H9 (cell line): ENCODE data around the gene DENND1A. TPM values are rescaled to one million over a fixed set of nuclear protein-coding genes. Genes with fewer than 3 reads are reported as not detected.

Source experiments
- DNase-seq: peaks from one replicate; pipeline ENCODE4 v3.0.0-alpha.2; 2017
- H2AFZ ChIP-seq: one replicate; pipeline ENCODE4 v1.6.1; 2013; ENCODE audit warnings: mild to moderate bottlenecking, low read length, control low read depth, moderate library complexity
- H2AK5ac ChIP-seq: 2 replicates; pipeline ENCODE4 v1.6.1; 2013; ENCODE audit warnings: low read length, control low read depth, mixed read lengths; ENCODE audit not compliant: insufficient read length
- H2BK120ac ChIP-seq: one replicate; pipeline ENCODE4 v1.6.1; 2013; ENCODE audit warnings: low read depth, mild to moderate bottlenecking, low read length, control low read depth, inconsistent platforms; ENCODE audit not compliant: poor library complexity, severe bottlenecking
- H2BK12ac ChIP-seq: 2 replicates; pipeline ENCODE4 v1.6.1; 2013; ENCODE audit warnings: low read length, control low read depth, mixed read lengths, low read depth; ENCODE audit not compliant: insufficient read length
- H2BK15ac ChIP-seq: 2 replicates; pipeline ENCODE4 v1.6.1; 2013; ENCODE audit warnings: low read depth, low read length, control low read depth
- H2BK20ac ChIP-seq: one replicate; pipeline ENCODE4 v1.6.1; 2013; ENCODE audit warnings: low read depth, mild to moderate bottlenecking, low read length, control low read depth, inconsistent platforms; ENCODE audit not compliant: poor library complexity, severe bottlenecking
- H2BK5ac ChIP-seq: 2 replicates; pipeline ENCODE4 v1.6.1; 2013; ENCODE audit warnings: low read length, control low read depth, mixed read lengths; ENCODE audit not compliant: insufficient read length
- H3K14ac ChIP-seq: 2 replicates; pipeline ENCODE4 v1.6.1; 2013; ENCODE audit warnings: low read length, control low read depth; ENCODE audit not compliant: insufficient read depth
- H3K18ac ChIP-seq: 2 replicates; pipeline ENCODE4 v1.6.1; 2013; ENCODE audit warnings: low read depth, mild to moderate bottlenecking, mixed read lengths, low read length, control low read depth; ENCODE audit not compliant: insufficient read length
- H3K23ac ChIP-seq: 2 replicates; pipeline ENCODE4 v1.6.1; 2013; ENCODE audit warnings: low read length, control low read depth, mixed read lengths, low read depth; ENCODE audit not compliant: insufficient read length
- H3K23me2 ChIP-seq: 2 replicates; pipeline ENCODE4 v1.6.1; 2013; ENCODE audit warnings: low read depth, mild to moderate bottlenecking, mixed read lengths, low read length, control low read depth; ENCODE audit not compliant: insufficient read length, poor library complexity, severe bottlenecking
- H3K27ac ChIP-seq: 2 replicates; pipeline ENCODE4 v1.5.1; 2013; ENCODE audit warnings: low read length, control low read depth, mixed read lengths, low read depth; ENCODE audit not compliant: insufficient read length
- H3K27me3 ChIP-seq: 2 replicates; pipeline ENCODE4 v1.6.1; 2013; ENCODE audit warnings: low read length, control low read depth, inconsistent platforms; ENCODE audit not compliant: insufficient read depth
- H3K4ac ChIP-seq: 2 replicates; pipeline ENCODE4 v1.6.1; 2013; ENCODE audit warnings: low read depth, mild to moderate bottlenecking, control low read depth, inconsistent platforms, low read length, moderate library complexity
- H3K4me1 ChIP-seq: 2 replicates; pipeline ENCODE4 v1.6.1; 2013; ENCODE audit warnings: low read length, control low read depth, inconsistent platforms; ENCODE audit not compliant: insufficient read depth
- H3K4me2 ChIP-seq: 2 replicates; pipeline ENCODE4 v1.6.1; 2013; ENCODE audit warnings: low read length, control low read depth, mixed read lengths; ENCODE audit not compliant: insufficient read length, insufficient read depth
- H3K56ac ChIP-seq: 2 replicates; pipeline ENCODE4 v1.6.1; 2013; ENCODE audit warnings: low read depth, mild to moderate bottlenecking, mixed read lengths, low read length, control low read depth; ENCODE audit not compliant: insufficient read length
- H3K79me1 ChIP-seq: 2 replicates; pipeline ENCODE4 v1.6.1; 2013; ENCODE audit warnings: low read depth, mild to moderate bottlenecking, moderate library complexity, low read length, control low read depth, inconsistent platforms; ENCODE audit not compliant: insufficient read depth, poor library complexity, severe bottlenecking
- H3K79me2 ChIP-seq: 2 replicates; pipeline ENCODE4 v1.6.1; 2013; ENCODE audit warnings: low read length, control low read depth, inconsistent platforms; ENCODE audit not compliant: insufficient read depth
- H3K9ac ChIP-seq: 2 replicates; pipeline ENCODE4 v1.6.1; 2013; ENCODE audit warnings: low read length, control low read depth, mixed read lengths; ENCODE audit not compliant: insufficient read length; ENCODE audit errors: extremely low read depth
- H3K9me3 ChIP-seq: one replicate; pipeline ENCODE4 v1.6.1; 2013; ENCODE audit warnings: low read depth, low read length, inconsistent platforms; ENCODE audit not compliant: control insufficient read depth
- H3T11ph ChIP-seq: one replicate; pipeline ENCODE4 v1.6.1; 2013; ENCODE audit warnings: mild to moderate bottlenecking, low read length, control low read depth, inconsistent platforms
- H4K20me1 ChIP-seq: one replicate; pipeline ENCODE4 v1.6.1; 2013; ENCODE audit not compliant: control insufficient read depth, insufficient read length, insufficient read depth
- H4K5ac ChIP-seq: 2 replicates; pipeline ENCODE4 v1.6.1; 2013; ENCODE audit warnings: low read depth, mild to moderate bottlenecking, mixed read lengths, low read length, control low read depth; ENCODE audit not compliant: insufficient read length
- H4K8ac ChIP-seq: replicated peaks from 2 replicates; pipeline ENCODE4 v1.6.1; 2013; ENCODE audit warnings: low read length, control low read depth, mixed read lengths, low read depth; ENCODE audit not compliant: insufficient read length
- H4K91ac ChIP-seq: 2 replicates; pipeline ENCODE4 v1.6.1; 2013; ENCODE audit warnings: low read depth, mild to moderate bottlenecking, moderate library complexity, mixed read lengths, low read length, control low read depth; ENCODE audit not compliant: insufficient read length
- H3K27ac Mint-ChIP-seq, 3 experiments: 2 replicates in 2 of 3; 3 replicates in 1 of 3; pipeline ENCODE4 v1.8.0; 2020 to 2021; ENCODE audit warnings: mixed read lengths in 3 of 3, mild to moderate bottlenecking in 1 of 3, moderate library complexity in 1 of 3
- H3K27me3 Mint-ChIP-seq: 2 replicates; pipeline ENCODE4 v1.8.0; 2021; ENCODE audit warnings: low read depth, mild to moderate bottlenecking, moderate library complexity, mixed read lengths
- H3K36me3 Mint-ChIP-seq, 3 experiments: 2 replicates in 2 of 3; 3 replicates in 1 of 3; pipeline ENCODE4 v1.8.0; 2020 to 2021; ENCODE audit warnings: low read depth in 3 of 3, mixed read lengths in 3 of 3; ENCODE audit not compliant: insufficient read depth in 1 of 3
- H3K4me1 Mint-ChIP-seq, 2 experiments: 2 replicates each; pipeline ENCODE4 v1.8.0; 2020; ENCODE audit warnings: mixed read lengths in 2 of 2
- H3K4me3 Mint-ChIP-seq, 2 experiments: 2 replicates in 1 of 2; 3 replicates in 1 of 2; pipeline ENCODE4 v1.8.0; 2020 to 2021; ENCODE audit warnings: mild to moderate bottlenecking in 2 of 2, mixed read lengths in 2 of 2, moderate library complexity in 1 of 2
- H3K9me3 Mint-ChIP-seq, 2 experiments: 2 replicates in 1 of 2; 3 replicates in 1 of 2; pipeline ENCODE4 v1.8.0; 2020; ENCODE audit warnings: mild to moderate bottlenecking in 2 of 2, mixed read lengths in 2 of 2, moderate library complexity in 1 of 2
- WGBS: extraction: QIAGEN DNeasy Blood & Tissue Kit; methylation state at CpG from one replicate; pipeline ENCODE4 v1.1.7; 2013; ENCODE audit warnings: missing lambda C conversion rate, low lambda C conversion rate, mixed read lengths; ENCODE audit not compliant: insufficient read length; ENCODE audit errors: extremely low coverage; 5-methylcytosine and 5-hydroxymethylcytosine counted together
- total RNA-seq: library from RNA; stranded (reverse); gene quantifications from 2 replicates; pipeline ENCODE4 v1.2.1, GENCODE V29; 2021
- TF ChIP-seq, protein P1 (sequence below): fragments of 200-600 bp; sonication (generic); conservative IDR thresholded peaks from 3 replicates; pipeline ENCODE4 v1.8.0; 2021; ENCODE audit warnings: antibody characterized with exemption, mild to moderate bottlenecking

DENND1A gene
- total RNA-seq, 1 experiment from 2014 or later: 20.4 TPM

DNA sequence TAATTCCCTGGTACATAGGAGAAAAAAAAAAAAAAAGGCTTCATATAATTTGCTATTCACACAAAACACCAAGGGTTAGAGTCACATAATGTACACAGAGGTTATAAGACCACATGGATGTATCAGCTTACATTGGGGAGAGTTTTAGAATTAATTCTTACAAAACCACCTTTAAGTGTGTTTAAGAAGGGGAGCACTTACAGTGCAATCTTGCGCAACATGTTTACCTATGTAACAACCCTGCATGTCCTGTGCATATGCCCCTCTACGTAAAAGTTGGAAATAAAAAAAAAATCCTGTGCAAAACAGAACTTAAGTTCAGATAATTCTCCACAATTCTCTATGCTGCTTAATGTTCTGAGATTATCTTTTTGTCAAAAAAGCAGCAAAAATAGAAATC lies 190.0 kb downstream of the DENND1A start:
- no peak overlapping the region for H3T11ph ChIP-seq
- no CpG with 5 or more reads among the region's 2 CpGs for WGBS

More for the DNA sequence above, 190.0 kb downstream of the DENND1A start:
- Histone ChIP-seq H2BK5ac (no peak overlapping the region), H3K4me1 (no peaks in the 10 kb centered on the region; the same call in 1 of the 2 replicates), H2AFZ (no peak overlapping the region), H3K23me2 (no peaks in the 10 kb centered on the region), H3K27me3 (no peaks in the 10 kb centered on the region), H3K56ac (no peak overlapping the region), H2AK5ac (no peak overlapping the region), H3K4ac (no peak overlapping the region), H3K23ac (no peak overlapping the region), H3K79me1 (no peaks in the 10 kb centered on the region), H4K8ac (no peak overlapping the region), H3K27ac (no peak overlapping the region), H4K91ac (no peak overlapping the region), H3K9me3 (no peaks in the 10 kb centered on the region), H3K18ac (no peak overlapping the region), H4K5ac (no peak overlapping the region), H2BK15ac (no peak overlapping the region), H2BK120ac (no peak overlapping the region), H3K4me2 (no peak overlapping the region), H2BK12ac (no peak overlapping the region), H2BK20ac (no peak overlapping the region), H4K20me1 (no peaks in the 10 kb centered on the region), H3K79me2 (no peaks in the 10 kb centered on the region), H3K14ac (no peak overlapping the region), H3K9ac (no peak overlapping the region)
- Mint-ChIP-seq H3K9me3 (no peaks in the 10 kb centered on the region), H3K27ac (no peak overlapping the region), H3K4me1 (peaks cover 7% of the 10 kb centered on the region in 2 experiments; a peak in 3 of 4 replicates), H3K4me3 (no peak overlapping the region), H3K27me3 (no peaks in the 10 kb centered on the region), H3K36me3 (no peaks in the 10 kb centered on the region)
- TF ChIP-seq, protein P1, sequence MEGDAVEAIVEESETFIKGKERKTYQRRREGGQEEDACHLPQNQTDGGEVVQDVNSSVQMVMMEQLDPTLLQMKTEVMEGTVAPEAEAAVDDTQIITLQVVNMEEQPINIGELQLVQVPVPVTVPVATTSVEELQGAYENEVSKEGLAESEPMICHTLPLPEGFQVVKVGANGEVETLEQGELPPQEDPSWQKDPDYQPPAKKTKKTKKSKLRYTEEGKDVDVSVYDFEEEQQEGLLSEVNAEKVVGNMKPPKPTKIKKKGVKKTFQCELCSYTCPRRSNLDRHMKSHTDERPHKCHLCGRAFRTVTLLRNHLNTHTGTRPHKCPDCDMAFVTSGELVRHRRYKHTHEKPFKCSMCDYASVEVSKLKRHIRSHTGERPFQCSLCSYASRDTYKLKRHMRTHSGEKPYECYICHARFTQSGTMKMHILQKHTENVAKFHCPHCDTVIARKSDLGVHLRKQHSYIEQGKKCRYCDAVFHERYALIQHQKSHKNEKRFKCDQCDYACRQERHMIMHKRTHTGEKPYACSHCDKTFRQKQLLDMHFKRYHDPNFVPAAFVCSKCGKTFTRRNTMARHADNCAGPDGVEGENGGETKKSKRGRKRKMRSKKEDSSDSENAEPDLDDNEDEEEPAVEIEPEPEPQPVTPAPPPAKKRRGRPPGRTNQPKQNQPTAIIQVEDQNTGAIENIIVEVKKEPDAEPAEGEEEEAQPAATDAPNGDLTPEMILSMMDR: no peak
- no peak for DNase-seq
